ENCODE data around the gene PITX2.
"Not testable (repeated sequence)": the region's sequence is repeated elsewhere in the genome, so short reads cannot be mapped to it uniquely, and the experiment has no call there.

Gene PITX2

DNA sequence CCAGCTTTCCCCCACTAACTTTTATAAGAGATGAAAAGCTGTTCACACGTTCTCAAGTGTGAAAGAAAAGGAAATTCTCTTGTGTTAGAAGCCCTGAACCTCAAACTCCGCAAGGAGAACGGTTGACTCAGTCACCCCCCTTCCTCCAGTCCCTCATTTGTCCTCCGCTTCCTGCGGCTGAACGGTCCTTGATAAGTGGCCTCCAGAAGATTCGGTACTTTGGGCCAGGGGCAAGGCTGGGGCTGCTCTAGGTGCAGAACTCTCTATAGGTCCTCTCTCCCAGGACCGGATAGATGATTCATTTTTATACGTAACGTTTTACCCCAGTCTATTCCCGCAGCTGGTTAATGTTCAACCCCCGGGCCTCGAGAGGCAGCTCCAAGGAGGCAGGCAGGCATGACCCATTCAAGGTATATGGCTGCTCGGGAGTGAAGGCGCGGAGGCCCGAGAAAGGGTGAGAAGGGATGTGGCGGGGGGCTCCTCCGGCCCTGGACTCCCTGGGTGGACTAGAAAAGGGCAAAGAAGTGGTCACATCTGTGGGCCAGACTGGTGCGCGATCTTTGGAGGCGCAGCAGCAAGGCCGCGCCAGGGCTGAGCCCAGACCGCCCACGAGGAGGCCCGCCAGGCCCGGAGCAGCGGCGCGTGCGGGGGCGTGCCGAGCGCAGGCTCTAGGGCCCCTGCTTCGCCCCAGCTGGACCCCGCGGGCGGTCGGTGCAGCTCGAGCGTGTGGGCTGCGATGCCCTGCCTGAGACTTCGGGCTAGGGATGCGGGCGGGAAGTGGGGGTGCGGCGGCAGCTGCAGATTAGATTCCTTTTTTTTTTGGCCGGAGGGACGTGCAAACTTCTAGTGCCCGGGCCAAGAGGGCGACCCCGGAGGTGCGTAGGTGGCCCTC lies 11.7 kb downstream of the PITX2 start:
- no peak for DNase-seq

DNA sequence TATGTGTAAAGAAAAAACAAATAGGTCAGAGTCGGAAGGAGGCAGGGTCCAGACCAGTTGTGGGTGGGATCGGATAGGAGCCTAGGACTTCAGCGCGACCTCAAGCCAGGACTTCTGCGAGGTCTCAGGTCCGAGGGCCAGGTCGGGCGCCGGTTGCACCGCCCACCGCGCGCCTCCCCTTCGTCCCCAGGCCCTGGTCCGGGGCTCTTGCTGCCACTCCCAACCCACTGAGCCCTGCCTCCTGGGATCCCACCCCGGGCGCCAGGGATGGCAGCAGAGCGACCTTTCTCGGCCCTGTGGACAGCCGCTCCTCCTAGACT lies 12.3 kb downstream of the PITX2 start:
- no peak for DNase-seq

GRCh38 chr4:110609044-110609750 lies 13.7 kb downstream of the PITX2 start:
- no peak for DNase-seq

DNA sequence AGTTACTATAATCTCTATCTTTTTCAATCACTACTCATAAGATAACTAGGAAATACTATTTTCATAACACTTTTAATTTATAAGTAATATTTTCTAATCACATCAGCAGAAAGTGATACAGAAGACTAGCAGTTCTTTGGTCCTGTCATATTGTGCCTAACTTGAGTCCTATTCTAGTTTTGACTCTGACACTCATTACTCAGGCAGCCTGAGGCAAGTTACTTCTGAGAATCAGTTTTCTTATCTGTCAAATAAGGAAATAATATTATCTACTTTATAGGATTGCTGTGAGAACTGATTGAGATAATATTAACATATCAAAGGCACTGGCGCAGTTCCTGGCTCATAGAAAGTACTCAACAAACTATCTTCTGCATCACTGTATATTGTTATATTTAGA lies 17.8 kb downstream of the PITX2 start:
- DNase-seq = no peak

DNA sequence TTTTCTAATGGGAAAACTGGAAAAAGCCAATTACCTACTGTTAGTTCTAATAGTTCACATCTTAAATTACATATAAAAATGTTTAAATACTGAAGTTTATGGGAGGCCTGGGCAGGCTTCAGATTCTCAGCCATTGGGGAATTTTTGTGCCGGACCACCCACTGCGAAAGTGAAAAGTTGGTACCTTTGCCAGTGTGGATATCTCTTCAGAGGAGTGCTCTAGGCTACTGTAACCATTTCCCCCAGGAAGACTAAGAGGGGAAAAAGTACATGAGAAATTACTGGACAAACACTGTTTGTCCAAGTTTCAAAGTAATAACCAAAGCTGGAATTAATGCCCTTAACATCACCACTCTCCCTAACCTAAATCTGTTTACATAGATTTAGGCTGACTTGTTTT lies 20.8 kb downstream of the PITX2 start:
- no peak for DNase-seq

DNA sequence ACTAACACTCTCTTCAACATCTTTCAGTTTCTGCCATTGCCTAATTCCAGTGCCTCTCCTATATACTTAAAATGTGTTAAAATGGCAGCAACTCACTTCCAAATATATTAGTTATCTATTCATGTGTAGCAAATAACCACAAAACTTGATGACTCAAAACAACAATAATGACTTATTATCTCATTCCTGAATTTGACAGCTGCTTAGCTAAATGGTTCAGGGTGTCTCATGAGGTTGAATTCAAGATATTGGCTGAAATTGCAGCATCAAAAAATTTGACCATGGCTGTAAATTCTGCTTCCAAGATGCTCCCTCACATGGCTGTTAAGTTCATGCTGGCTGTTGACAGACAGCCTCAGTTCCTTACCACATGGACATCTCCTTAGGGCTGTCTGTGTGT lies 25.3 kb downstream of the PITX2 start:
- no peak for DNase-seq

DNA sequence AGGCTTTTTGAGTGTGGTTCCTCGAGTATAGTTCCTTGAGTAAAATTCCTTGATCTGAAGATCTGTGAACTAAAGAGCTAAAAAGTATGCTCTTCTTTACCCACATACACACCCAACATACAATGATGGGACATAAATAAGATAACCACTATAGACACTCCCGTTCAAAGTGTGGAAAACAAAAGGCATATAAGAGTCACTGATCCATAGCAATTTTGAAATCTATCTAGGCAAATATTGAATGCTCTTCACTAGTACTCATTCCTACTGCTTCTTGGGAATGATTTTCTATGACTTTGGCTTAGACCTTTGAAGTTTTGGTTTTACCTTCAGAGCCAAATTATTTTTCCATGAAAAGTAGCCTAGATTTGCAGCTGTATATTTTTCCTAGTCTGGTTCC lies 26.4 kb downstream of the PITX2 start:
- no peak for DNase-seq

DNA sequence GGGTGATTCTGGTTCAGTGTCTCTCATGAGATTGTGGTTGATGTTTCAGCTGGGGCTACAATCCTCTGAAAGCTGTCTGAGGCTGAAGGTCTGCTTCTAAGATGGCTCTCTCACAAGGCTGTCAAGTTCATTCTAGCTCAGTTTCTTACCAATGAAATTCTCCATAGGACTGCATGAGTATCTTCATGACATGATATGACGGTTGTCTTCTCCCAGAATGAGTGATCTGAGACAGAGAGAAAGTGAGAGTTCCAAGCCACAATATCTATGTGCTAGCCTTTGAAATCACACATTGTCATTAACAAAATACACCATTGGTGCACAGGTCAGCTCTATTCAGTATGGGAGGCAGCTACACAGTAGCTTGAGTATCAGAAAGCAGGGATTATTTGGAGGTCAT lies 27.3 kb downstream of the PITX2 start:
- DNase-seq = no peak

DNA sequence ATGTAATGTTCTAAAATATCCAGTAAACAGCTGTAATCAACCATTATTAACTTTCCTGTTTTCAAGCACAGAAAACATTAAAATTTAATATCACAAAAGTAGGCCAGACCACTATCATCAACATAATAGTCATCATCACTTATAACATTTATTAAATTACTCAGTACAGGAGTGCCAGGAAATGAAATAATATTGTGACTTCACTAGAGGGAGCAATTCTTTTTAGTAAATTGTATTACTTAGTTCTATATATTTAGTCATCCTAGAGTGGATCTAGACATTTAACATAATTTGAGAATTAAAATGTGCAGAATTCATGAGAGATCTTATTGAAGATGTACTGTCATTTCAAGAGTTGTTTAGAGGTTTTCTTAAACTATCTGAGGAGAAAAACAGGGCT lies 33.6 kb downstream of the PITX2 start:
- DNase-seq = no peak

- DNase-seq = no peak
Measured at GRCh38 chr4:110587666-110588285, 35.1 kb downstream of the PITX2 start.

DNA sequence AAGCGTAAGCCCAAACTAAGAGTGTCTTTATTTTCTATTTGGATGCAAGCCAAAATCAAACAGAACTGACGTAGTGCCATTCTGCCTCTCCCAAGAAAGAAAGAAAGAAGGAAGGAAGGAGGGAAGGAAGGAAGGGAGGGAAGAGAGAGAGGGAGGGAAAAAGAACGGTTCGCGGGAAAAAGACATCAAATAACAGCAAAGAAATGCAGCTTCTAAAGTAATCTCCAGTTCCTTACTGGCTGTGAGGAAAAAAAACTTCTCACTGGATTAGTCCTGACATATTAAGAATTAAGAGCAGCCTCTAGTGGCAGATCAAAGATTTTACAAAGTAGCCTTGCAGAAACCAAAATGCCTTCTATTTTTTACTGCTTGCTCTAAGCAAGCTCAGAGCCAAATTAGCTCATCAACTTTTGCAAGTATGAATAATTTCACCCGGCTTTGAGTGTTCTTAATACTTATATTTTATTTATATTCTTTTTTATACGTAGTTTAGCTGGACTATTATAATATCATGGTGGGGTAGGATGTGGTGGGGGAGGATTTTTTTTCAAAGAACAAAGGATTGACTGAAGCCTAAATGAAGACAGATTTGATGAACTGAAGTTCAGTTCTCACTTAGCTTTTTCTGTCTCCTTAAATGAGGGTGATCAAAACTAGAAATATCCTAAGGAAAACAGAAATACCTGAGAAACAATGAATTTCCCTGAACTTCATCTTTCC lies 36.6 kb downstream of the PITX2 start:
- no peak for DNase-seq

DNA sequence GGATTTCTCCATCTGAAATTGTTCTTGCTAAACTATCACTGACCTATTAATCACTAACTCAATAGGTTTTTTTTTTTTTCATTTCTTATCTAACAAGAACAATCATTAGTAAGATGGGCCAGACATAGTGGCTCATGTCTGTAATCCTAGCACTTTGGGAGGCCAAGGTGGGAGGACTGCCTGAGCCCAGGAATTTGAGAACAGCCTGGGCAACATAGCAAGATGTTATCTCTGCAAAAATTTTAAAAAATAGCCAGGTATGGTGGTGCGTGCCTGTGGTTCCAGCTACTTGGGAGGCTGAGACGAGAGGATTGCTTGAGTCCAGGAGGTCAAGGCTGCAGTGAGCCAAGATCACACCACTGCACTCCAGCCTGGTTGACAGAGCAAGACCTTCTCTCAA lies 46.2 kb downstream of the PITX2 start:
- DNase-seq = not testable (repeated sequence)
